DND-41 (cell line): ENCODE data around the gene PLXNC1.

Experiments
- CTCF ChIP-seq: IDR thresholded peaks from 2 replicates; pipeline ENCODE4 v1.5.1; 2012; ENCODE audit warnings: borderline replicate concordance, low read length, moderate library complexity, mild to moderate bottlenecking; ENCODE audit not compliant: poor library complexity, severe bottlenecking; ENCODE audit errors: extremely low read depth
- EZH2 ChIP-seq: IDR thresholded peaks from 3 replicates; pipeline ENCODE4 v1.6.1; 2012; ENCODE audit warnings: borderline replicate concordance, low read depth, mild to moderate bottlenecking, moderate library complexity, low read length, inconsistent platforms; ENCODE audit not compliant: severe bottlenecking

GRCh38 chr12:94280063-94280462 lies 131.7 kb downstream of the PLXNC1 start:
- TF ChIP-seq CTCF (no peak), EZH2 (no peak)
